ENCODE measurements around the gene ZNF175.

ZNF175 gene

GRCh38 chr19:51552608-51552995 is 18.5 kb upstream of the ZNF175 start:
- no peak overlapping the region for H3K27ac Mint-ChIP-seq
- peaks cover 57% of the 10 kb centered on the region for H3K9me3 Mint-ChIP-seq
- no peak overlapping the region for H3K4me3 Mint-ChIP-seq

GRCh38 chr19:51552996-51553725 is 17.9 kb upstream of the ZNF175 start:
- H3K27me3 Mint-ChIP-seq (ENCODE audit: low read depth, poor library complexity), result peaks cover 10% of the 10 kb centered on the region
- no peak overlapping the region for H3K27ac Mint-ChIP-seq
- peaks cover 51% of the 10 kb centered on the region for H3K9me3 Mint-ChIP-seq
- no peak overlapping the region for H3K4me3 Mint-ChIP-seq
- H3K36me3 Mint-ChIP-seq (ENCODE audit: low read depth), result no peaks in the 10 kb centered on the region
- TF ChIP-seq CTCF (IDR thresholded peaks at IDR 0.05), result no peak
- H3K4me1 Mint-ChIP-seq, result no peaks in the 10 kb centered on the region
- peak; percentile 93 for DNase-seq

More at GRCh38 chr19:51552608-51552995, 18.5 kb upstream of the ZNF175 start:
- Mint-ChIP-seq H3K4me1 (no peaks in the 10 kb centered on the region), H3K36me3 (ENCODE audit: low read depth) (no peaks in the 10 kb centered on the region), H3K27me3 (ENCODE audit: low read depth, poor library complexity) (peaks cover 10% of the 10 kb centered on the region)
- DNase-seq, result no peak
- no peak for TF ChIP-seq CTCF (IDR thresholded peaks at IDR 0.05)

GRCh38 chr19:51559240-51559639 is 11.8 kb upstream of the ZNF175 start:
- no peak for DNase-seq
- Mint-ChIP-seq H3K27ac (no peak overlapping the region), H3K9me3 (peaks cover 43% of the 10 kb centered on the region), H3K4me1 (no peaks in the 10 kb centered on the region), H3K4me3 (no peak overlapping the region), H3K27me3 (ENCODE audit: low read depth, poor library complexity) (peaks cover 21% of the 10 kb centered on the region), H3K36me3 (ENCODE audit: low read depth) (no peaks in the 10 kb centered on the region)
- no peak for TF ChIP-seq CTCF (IDR thresholded peaks at IDR 0.05)

- Mint-ChIP-seq H3K27me3 (ENCODE audit: low read depth, poor library complexity) (peaks cover 20% of the 10 kb centered on the region), H3K4me3 (no peak overlapping the region), H3K36me3 (ENCODE audit: low read depth) (no peaks in the 10 kb centered on the region), H3K27ac (no peak overlapping the region), H3K9me3 (peaks cover 38% of the 10 kb centered on the region), H3K4me1 (no peaks in the 10 kb centered on the region)
- no peak for TF ChIP-seq CTCF (IDR thresholded peaks at IDR 0.05)
- DNase-seq, result no peak
Observed at GRCh38 chr19:51560339-51560738, 10.7 kb upstream of the ZNF175 start.

GRCh38 chr19:51564791-51565190 is 6.3 kb upstream of the ZNF175 start:
- Mint-ChIP-seq H3K27me3 (ENCODE audit: low read depth, poor library complexity) (peaks cover 46% of the 10 kb centered on the region), H3K27ac (no peak overlapping the region), H3K36me3 (ENCODE audit: low read depth) (no peaks in the 10 kb centered on the region), H3K4me1 (no peaks in the 10 kb centered on the region), H3K4me3 (no peak overlapping the region), H3K9me3 (peaks cover 21% of the 10 kb centered on the region)
- TF ChIP-seq CTCF (IDR thresholded peaks at IDR 0.05), result no peak
- no peak for DNase-seq

GRCh38 chr19:51565583-51565982 is 5.5 kb upstream of the ZNF175 start:
- Mint-ChIP-seq H3K27ac (no peak overlapping the region), H3K36me3 (ENCODE audit: low read depth) (no peaks in the 10 kb centered on the region), H3K4me3 (no peak overlapping the region), H3K27me3 (ENCODE audit: low read depth, poor library complexity) (peaks cover 47% of the 10 kb centered on the region), H3K9me3 (peaks cover 21% of the 10 kb centered on the region), H3K4me1 (peaks cover 3% of the 10 kb centered on the region)
- TF ChIP-seq CTCF (IDR thresholded peaks at IDR 0.05), result no peak
- no peak for DNase-seq

Measured in nephron progenitor cell (in vitro differentiated cells).